ENCODE results near the gene ZNF593.

Gene ZNF593

GRCh38 chr1:26197301-26197700 lies 27.6 kb downstream of the ZNF593 start:
- no peak for TF ChIP-seq CTCF (IDR thresholded peaks at IDR 0.05; ENCODE audit: low read depth, low read length)
- DNase-seq (ENCODE audit: extremely low read depth, low read depth): no peak

- no peak for TF ChIP-seq CTCF (IDR thresholded peaks at IDR 0.05; ENCODE audit: low read depth, low read length)
- no peak for DNase-seq (ENCODE audit: extremely low read depth, low read depth)
Measured at GRCh38 chr1:26197813-26198212, 28.1 kb downstream of the ZNF593 start.

GRCh38 chr1:26200413-26200812 lies 30.7 kb downstream of the ZNF593 start:
- no peak for TF ChIP-seq CTCF (IDR thresholded peaks at IDR 0.05; ENCODE audit: low read depth, low read length)
- no peak for DNase-seq (ENCODE audit: extremely low read depth, low read depth)

- TF ChIP-seq CTCF (IDR thresholded peaks at IDR 0.05; ENCODE audit: low read depth, low read length): no peak
- DNase-seq (ENCODE audit: extremely low read depth, low read depth): no peak
Measured at GRCh38 chr1:26203642-26204318, 34.1 kb downstream of the ZNF593 start.

GRCh38 chr1:26210147-26210870 lies 40.6 kb downstream of the ZNF593 start:
- DNase-seq (ENCODE audit: extremely low read depth, low read depth): no peak
- TF ChIP-seq CTCF (IDR thresholded peaks at IDR 0.05; ENCODE audit: low read depth, low read length): no peak

GRCh38 chr1:26212726-26213125 lies 43.0 kb downstream of the ZNF593 start:
- TF ChIP-seq CTCF (IDR thresholded peaks at IDR 0.05; ENCODE audit: low read depth, low read length): no peak
- no peak for DNase-seq (ENCODE audit: extremely low read depth, low read depth)

- no peak for DNase-seq (ENCODE audit: extremely low read depth, low read depth)
- no peak for TF ChIP-seq CTCF (IDR thresholded peaks at IDR 0.05; ENCODE audit: low read depth, low read length)
Measured at GRCh38 chr1:26213335-26213905, 43.7 kb downstream of the ZNF593 start.

Data from AG09319 (cell line).